NCI-H1105 (cell line): ENCODE results near the gene FOXS1.

ENCODE experiments used
- DNase-seq: peaks from one replicate; lab custom pipeline; 2025; lab: John Stamatoyannopoulos, UW

Gene FOXS1

GRCh38 chr20:31861135-31861384 lies 15.7 kb upstream of the FOXS1 start:
- peak; percentile 40 for DNase-seq

GRCh38 chr20:31860390-31861134 lies 15.2 kb upstream of the FOXS1 start:
- no peak for DNase-seq

- DNase-seq: no peak
Observed at GRCh38 chr20:31859998-31860380, 14.6 kb upstream of the FOXS1 start.

GRCh38 chr20:31859266-31859997 lies 14.0 kb upstream of the FOXS1 start:
- no peak for DNase-seq

GRCh38 chr20:31858760-31859083 lies 13.3 kb upstream of the FOXS1 start:
- DNase-seq: no peak

- DNase-seq: no peak
Observed at GRCh38 chr20:31857861-31858759, 12.7 kb upstream of the FOXS1 start.

GRCh38 chr20:31856516-31856915 lies 11.1 kb upstream of the FOXS1 start:
- DNase-seq: no peak

- no peak for DNase-seq
Observed at GRCh38 chr20:31853481-31853880, 8.1 kb upstream of the FOXS1 start.

- DNase-seq: no peak
Observed at GRCh38 chr20:31851240-31851955, 6.0 kb upstream of the FOXS1 start.

GRCh38 chr20:31849306-31849930 lies 4.0 kb upstream of the FOXS1 start:
- DNase-seq: peak; percentile 87

GRCh38 chr20:31848088-31848999 lies 2.9 kb upstream of the FOXS1 start:
- no peak for DNase-seq

- no peak for DNase-seq
Observed at GRCh38 chr20:31846793-31847138, 1.4 kb upstream of the FOXS1 start.

GRCh38 chr20:31844737-31845299 lies 586 bp downstream of the FOXS1 start:
- DNase-seq: no peak

GRCh38 chr20:31843881-31844280 lies 1.5 kb downstream of the FOXS1 start:
- no peak for DNase-seq

- DNase-seq: no peak
Observed at GRCh38 chr20:31843288-31843687, 2.1 kb downstream of the FOXS1 start.

- no peak for DNase-seq
Observed at GRCh38 chr20:31842471-31843157, 2.8 kb downstream of the FOXS1 start.

GRCh38 chr20:31841928-31842327 lies 3.5 kb downstream of the FOXS1 start:
- DNase-seq: no peak

- DNase-seq: no peak
Observed at GRCh38 chr20:31840906-31841816, 4.2 kb downstream of the FOXS1 start.
